HCT116 (cell line): ENCODE results near the gene EPN1. TPM values are rescaled to one million over a fixed set of nuclear protein-coding genes. Genes with fewer than 3 reads are reported as not detected.

Source experiments
- ATAC-seq: fragments of 200-7000 bp; cut with Tn5 transposase; 2 replicates; pipeline ENCODE4 v1.9.1; 2020; ENCODE audit warnings: mild to moderate bottlenecking, moderate library complexity
- BruUV-seq: library from RNA; stranded (reverse); fragments of 400-500 nt; replicated peaks from 2 replicates; lab custom pipeline; 2021; lab: Mats Ljungman, UMichigan
- CTCF ChIA-PET: fragments of 300-600 bp; sonication (Branson Sonifier 250); formaldehyde crosslinking; loops from one replicate; lab custom pipeline; 2021; ENCODE audit warnings: antibody characterized with exemption; lab: Charles Lee
- POLR2A ChIA-PET: fragments of 300-600, 350-600 bp; sonication (Branson Sonifier 250); formaldehyde crosslinking; loops from one replicate; lab custom pipeline; 2021; ENCODE audit warnings: antibody characterized with exemption; lab: Charles Lee
- RAD21 ChIA-PET, 2 experiments: fragments of 300-600 bp; sonication (Branson Sonifier 250); formaldehyde crosslinking; loops; one replicate each; lab custom pipeline; 2023; ENCODE audit warnings: low total read pairs in 2 of 2; ENCODE audit not compliant: uncharacterized antibody in 2 of 2, unreplicated experiment in 2 of 2, low non-redundant PET in 1 of 2; lab: Charles Lee
- DNase-seq: peaks from one replicate; pipeline ENCODE4 v3.0.0-alpha.2; 2010; ENCODE audit warnings: low read depth, low spot score
- H2AFZ ChIP-seq: fragments of 200-600 bp; shearing (Covaris generic), sonication (generic); 2 replicates; pipeline ENCODE4 v1.6.1; 2017; ENCODE audit warnings: low read depth, mixed run types, mixed read lengths, antibody characterized with exemption, low read length; ENCODE audit not compliant: poor library complexity, severe bottlenecking
- H3K27ac ChIP-seq: 2 replicates; pipeline ENCODE4 v1.5.1; 2012; ENCODE audit warnings: low read depth, low read length
- H3K27me3 ChIP-seq: fragments of 200-600 bp; sonication (generic); 2 replicates; pipeline ENCODE4 v1.6.1; 2016; ENCODE audit warnings: mixed run types, low read length, mixed read lengths; ENCODE audit not compliant: insufficient read depth
- H3K36me3 ChIP-seq, 2 experiments: fragments of 200-500 bp in 1 of 2; fragments of 200-600 bp in 1 of 2; sonication (Bioruptor generic) in 1 of 2; sonication (generic) in 1 of 2; 2 replicates each; pipeline versions ENCODE4 v1.5.1 to v1.6.1; 2014 to 2016; ENCODE audit warnings: low read length in 2 of 2, inconsistent platforms in 1 of 2, mixed read lengths in 1 of 2, mixed run types in 1 of 2; ENCODE audit not compliant: insufficient read depth in 2 of 2, control insufficient read depth in 1 of 2
- H3K4me1 ChIP-seq, 2 experiments: fragments of 200-600 bp in 1 of 2; sonication (generic) in 1 of 2; 2 replicates each; pipeline versions ENCODE4 v1.5.1 to v1.6.1; 2012 to 2017; ENCODE audit warnings: low read length in 2 of 2, inconsistent platforms in 1 of 2, mild to moderate bottlenecking in 1 of 2, mixed read lengths in 1 of 2, mixed run types in 1 of 2, moderate library complexity in 1 of 2; ENCODE audit not compliant: insufficient read depth in 2 of 2, control insufficient read depth in 1 of 2
- H3K4me2 ChIP-seq: fragments of 200-600 bp; sonication (generic); 2 replicates; pipeline ENCODE4 v1.6.1; 2017; ENCODE audit warnings: mixed run types, low read length, mixed read lengths
- H3K4me3 ChIP-seq, 2 experiments: fragments of 200-600 bp in 1 of 2; sonication (generic) in 1 of 2; replicated peaks in 1 of 2; 2 replicates each; pipeline ENCODE4 v1.5.1; 2011 to 2016; ENCODE audit warnings: low read length in 2 of 2, control low read depth in 1 of 2, low read depth in 1 of 2, mild to moderate bottlenecking in 1 of 2, mixed read lengths in 1 of 2, mixed run types in 1 of 2
- H3K79me2 ChIP-seq: fragments of 200-600 bp; sonication (generic); 2 replicates; pipeline ENCODE4 v1.6.1; 2017; ENCODE audit warnings: mild to moderate bottlenecking, mixed run types, low read length, moderate library complexity, mixed read lengths; ENCODE audit not compliant: insufficient read depth
- H3K9ac ChIP-seq: fragments of 200-600 bp; sonication (generic); 2 replicates; pipeline ENCODE4 v1.6.1; 2016; ENCODE audit warnings: low read length, mixed read lengths
- H3K9me2 ChIP-seq: fragments of 200-600 bp; sonication (generic), shearing (Covaris generic); 2 replicates; pipeline ENCODE4 v1.6.1; 2017; ENCODE audit warnings: mixed run types, mild to moderate bottlenecking, moderate library complexity; ENCODE audit not compliant: insufficient read depth
- H3K9me3 ChIP-seq, 2 experiments: fragments of 200-500 bp in 1 of 2; fragments of 200-600 bp in 1 of 2; sonication (Bioruptor generic) in 1 of 2; sonication (generic) in 1 of 2; 2 replicates each; pipeline ENCODE4 v1.6.1; 2014 to 2017; ENCODE audit warnings: low read length in 2 of 2, mixed read lengths in 2 of 2, inconsistent platforms in 1 of 2, low read depth in 1 of 2, mild to moderate bottlenecking in 1 of 2, mixed run types in 1 of 2, moderate library complexity in 1 of 2; ENCODE audit not compliant: control insufficient read depth in 1 of 2, insufficient read depth in 1 of 2
- H4K20me1 ChIP-seq: fragments of 200-600 bp; sonication (generic), shearing (Covaris generic); 2 replicates; pipeline ENCODE4 v1.6.1; 2017; ENCODE audit warnings: mixed run types, mild to moderate bottlenecking, moderate library complexity; ENCODE audit not compliant: insufficient read depth
- EGR1 ChIP-seq: IDR thresholded peaks from 2 replicates; pipeline ENCODE4 v1.6.1; 2012; ENCODE audit warnings: low read depth
- FOSL1 ChIP-seq: IDR thresholded peaks from 2 replicates; pipeline ENCODE4 v1.6.1; 2012; ENCODE audit warnings: low read depth
- REST ChIP-seq: IDR thresholded peaks from 2 replicates; pipeline ENCODE4 v1.6.1; 2012; ENCODE audit warnings: low read depth
- SP1 ChIP-seq: IDR thresholded peaks from 2 replicates; pipeline ENCODE4 v1.6.1; 2012; ENCODE audit warnings: low read depth
- ZNF274 ChIP-seq: fragments of 200-500 bp; sonication (Bioruptor generic); IDR thresholded peaks from 2 replicates; pipeline ENCODE4 v1.6.1; 2014; ENCODE audit warnings: mild to moderate bottlenecking, low read depth, low read length, inconsistent platforms
- intact Hi-C: fragments of 100-400 bp; cut with micrococcal nuclease; formaldehyde crosslinking; loops from 2 replicates; pipeline ENCODE4 v1.10.0; 2022
- total RNA-seq: library from RNA; stranded (reverse); gene quantifications from one replicate; pipeline ENCODE4 v1.2.1, GENCODE V29; 2021; ENCODE audit not compliant: unreplicated experiment

EPN1 gene
- total RNA-seq, 1 experiment from 2014 or later: 122 TPM

DNA sequence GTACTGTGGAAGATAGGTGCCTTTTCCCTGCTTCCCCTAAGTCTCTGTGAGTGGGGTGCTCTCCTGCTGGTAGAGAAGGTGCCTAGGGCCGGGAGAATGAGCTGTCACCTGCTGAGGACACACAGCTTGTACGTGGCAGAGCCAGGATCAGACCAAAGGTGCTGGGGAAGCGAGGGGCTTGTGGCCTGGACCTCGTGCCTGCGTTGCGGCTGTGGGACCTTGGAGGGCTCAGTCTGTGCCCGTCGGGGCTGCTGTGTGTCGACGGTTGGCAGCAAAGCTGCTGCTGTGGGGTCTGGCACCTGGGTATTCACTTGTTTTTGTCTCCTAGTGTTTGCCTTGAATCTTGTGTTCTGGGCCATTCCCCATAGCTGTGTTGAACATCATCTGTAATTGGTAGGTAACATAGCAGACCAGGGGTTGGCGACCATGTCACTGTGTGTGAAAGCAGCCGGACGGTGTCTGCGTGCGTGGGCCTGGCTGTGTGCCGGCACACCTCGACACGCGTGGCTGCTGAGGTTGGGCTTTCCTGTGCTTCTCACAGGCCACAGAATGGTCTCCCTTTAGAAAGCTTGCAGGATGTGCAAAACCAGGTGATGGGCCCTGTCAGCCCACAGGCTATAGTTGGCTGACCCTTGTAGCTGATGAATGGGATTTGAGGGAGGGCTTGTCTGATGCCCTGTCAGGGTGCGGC lies 11.0 kb upstream of the EPN1 start:
- Histone ChIP-seq H3K4me3 (no peak overlapping the region), H3K4me1 (peaks cover 5 to 25% of the 10 kb centered on the region in 2 experiments; a peak in 3 of 4 replicates), H4K20me1 (peaks cover 6% of the 10 kb centered on the region; the same call in 1 of the 2 replicates), H3K4me2 (no peak overlapping the region), H3K27me3 (no peaks in the 10 kb centered on the region), H2AFZ (no peak overlapping the region), H3K9me2 (no peaks in the 10 kb centered on the region), H3K36me3 (peaks cover 65 to 79% of the 10 kb centered on the region in 2 experiments), H3K27ac (no peak overlapping the region), H3K79me2 (peaks cover 99% of the 10 kb centered on the region), H3K9me3 (no peaks in the 10 kb centered on the region), H3K9ac (no peak overlapping the region)
- intact Hi-C loops: no loop called here
- RAD21 ChIA-PET: no interaction called here
- DNase-seq (no peak), ATAC-seq (no peak)
- BruUV-seq: no TSS peak
- CTCF ChIA-PET: interaction anchor here (1.4 kb wide), 1 partner anchor 8 kb away, joined by 3 read pairs; no protein-coding TSS in a partner anchor
- POLR2A ChIA-PET: no interaction called here
- TF ChIP-seq EGR1 (no peak), REST (no peak), ZNF274 (no peak), SP1 (no peak), FOSL1 (no peak)
